Esophagus muscularis mucosa (tissue), 4 donors: ENCODE measurements around the gene AMN1. TPM values are rescaled to one million over a fixed set of nuclear protein-coding genes. Genes with fewer than 3 reads are reported as not detected.
"Not testable (repeated sequence)": the region's sequence is repeated elsewhere in the genome, so short reads cannot be mapped to it uniquely, and the experiment has no call there.

ENCODE experiments used
- DNase-seq: peaks from one replicate; pipeline ENCODE4 v3.0.0-alpha.2; 2017; ENCODE audit errors: extremely low spot score
- H3K27ac ChIP-seq, 4 donors: fragments of 200-600 bp; sonication (generic); replicated peaks in 1 of 4; 1 replicate in 3 of 4; 2 replicates in 1 of 4; pipeline ENCODE4 v1.5.1; 2016 to 2019; ENCODE audit warnings: mild to moderate bottlenecking in 1 of 4
- H3K27me3 ChIP-seq, 4 donors: fragments of 200-600 bp; sonication (generic); one replicate each; pipeline versions ENCODE4 v1.5.1 to v1.6.0; 2016 to 2019
- H3K36me3 ChIP-seq, 4 donors: fragments of 200-600 bp; sonication (generic); one replicate each; pipeline ENCODE4 v1.5.1; 2016 to 2019
- H3K4me1 ChIP-seq, 4 donors: fragments of 200-600 bp; sonication (generic); one replicate each; pipeline ENCODE4 v1.5.1; 2016 to 2019
- H3K4me3 ChIP-seq, 4 donors: fragments of 200-600 bp; sonication (generic); 1 replicate in 2 of 4; 2 replicates in 2 of 4; pipeline ENCODE4 v1.5.1; 2016 to 2019; ENCODE audit warnings: mild to moderate bottlenecking in 4 of 4, moderate library complexity in 1 of 4
- H3K9me3 ChIP-seq, 4 donors: fragments of 200-600 bp; sonication (generic); 1 replicate in 3 of 4; 2 replicates in 1 of 4; pipeline ENCODE4 v1.5.1; 2016 to 2019
- EP300 ChIP-seq: sonication (generic); formaldehyde crosslinking; IDR thresholded peaks from one replicate; pipeline ENCODE4 v1.6.1; 2017; ENCODE audit warnings: antibody characterized with exemption
- POLR2A ChIP-seq: fragments of 450-650 bp; IDR thresholded peaks from one replicate; pipeline ENCODE4 v1.6.1; 2017; ENCODE audit warnings: antibody characterized with exemption, moderate library complexity, mild to moderate bottlenecking, low read depth
- POLR2AphosphoS5 ChIP-seq, 2 donors: sonication (generic); formaldehyde crosslinking; IDR thresholded peaks; one replicate each; pipeline ENCODE4 v1.6.1; 2017; ENCODE audit warnings: antibody characterized with exemption in 2 of 2
- WGBS: methylation state at CpG from one replicate; pipeline ENCODE4 v1.1.5; 2018; 5-methylcytosine and 5-hydroxymethylcytosine counted together
- intact Hi-C: fragments of 100-400 bp; cut with DNase I; formaldehyde crosslinking; loops from one replicate; pipeline ENCODE4 v1.15.1; 2023
- total RNA-seq, 4 donors: library from RNA; depleted of rRNA; stranded (reverse); fragments of >200 nt; gene quantifications; one replicate each; pipeline versions ENCODE4 v1.1.0 to v1.2.1, GENCODE V29; 2016
- TF ChIP-seq, protein P1 (sequence below), 3 experiments: fragments of 200-600 bp in 2 of 3; fragments of 450-650 bp in 1 of 3; sonication (generic) in 2 of 3; IDR thresholded peaks; one replicate each; pipeline ENCODE4 v1.5.1; 2017 to 2019; ENCODE audit warnings: antibody characterized with exemption in 3 of 3, mild to moderate bottlenecking in 2 of 3, moderate library complexity in 1 of 3

Gene AMN1
- total RNA-seq, 4 donors from 2014 or later = 9.4 to 17.1 (median 11.1) TPM

DNA sequence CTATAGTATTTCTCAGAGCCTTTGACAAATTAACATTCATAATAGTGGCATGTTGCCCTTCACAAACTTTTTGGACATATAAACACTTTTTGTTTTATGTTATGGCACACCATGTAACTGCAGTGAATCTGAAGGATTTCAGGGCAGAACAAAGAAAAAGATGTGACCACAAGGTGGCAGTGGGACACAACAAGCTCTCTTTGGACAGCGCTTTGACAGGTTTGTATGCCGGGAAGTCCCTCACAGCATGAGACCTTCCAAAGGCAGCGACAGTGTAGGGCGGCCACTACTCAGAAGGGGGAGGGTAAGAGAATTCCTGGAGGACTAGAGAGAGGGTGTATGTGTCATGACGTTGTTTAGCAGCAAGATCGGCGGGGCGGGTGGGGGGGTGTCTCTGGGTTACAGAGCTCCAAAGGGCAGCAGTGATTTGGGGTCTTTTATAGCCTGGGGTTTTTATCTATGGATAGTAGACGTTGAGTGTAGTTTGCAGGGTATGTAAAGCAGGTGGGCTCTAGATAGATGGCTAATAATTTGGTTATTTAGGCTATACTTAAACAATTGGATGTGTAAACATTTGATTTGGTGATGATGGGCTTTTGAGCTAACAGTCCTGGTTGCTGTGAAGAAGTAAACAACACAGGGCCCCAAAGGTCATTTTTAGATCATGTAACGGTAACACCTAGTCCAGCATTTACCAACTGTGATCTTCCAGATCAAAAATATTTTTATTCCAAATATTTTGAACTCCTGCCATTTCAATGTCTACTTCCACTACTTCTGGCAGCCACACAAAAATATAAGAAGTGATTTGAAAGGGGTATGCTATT, 46.5 kb downstream of the AMN1 start:
- no peaks in the 10 kb centered on the region for H3K4me1 ChIP-seq
- no peak overlapping the region for H3K4me3 ChIP-seq
- TF ChIP-seq POLR2AphosphoS5 (IDR thresholded peaks at IDR 0.05) = no peak
- TF ChIP-seq EP300 = no peak
- TF ChIP-seq, protein P1, sequence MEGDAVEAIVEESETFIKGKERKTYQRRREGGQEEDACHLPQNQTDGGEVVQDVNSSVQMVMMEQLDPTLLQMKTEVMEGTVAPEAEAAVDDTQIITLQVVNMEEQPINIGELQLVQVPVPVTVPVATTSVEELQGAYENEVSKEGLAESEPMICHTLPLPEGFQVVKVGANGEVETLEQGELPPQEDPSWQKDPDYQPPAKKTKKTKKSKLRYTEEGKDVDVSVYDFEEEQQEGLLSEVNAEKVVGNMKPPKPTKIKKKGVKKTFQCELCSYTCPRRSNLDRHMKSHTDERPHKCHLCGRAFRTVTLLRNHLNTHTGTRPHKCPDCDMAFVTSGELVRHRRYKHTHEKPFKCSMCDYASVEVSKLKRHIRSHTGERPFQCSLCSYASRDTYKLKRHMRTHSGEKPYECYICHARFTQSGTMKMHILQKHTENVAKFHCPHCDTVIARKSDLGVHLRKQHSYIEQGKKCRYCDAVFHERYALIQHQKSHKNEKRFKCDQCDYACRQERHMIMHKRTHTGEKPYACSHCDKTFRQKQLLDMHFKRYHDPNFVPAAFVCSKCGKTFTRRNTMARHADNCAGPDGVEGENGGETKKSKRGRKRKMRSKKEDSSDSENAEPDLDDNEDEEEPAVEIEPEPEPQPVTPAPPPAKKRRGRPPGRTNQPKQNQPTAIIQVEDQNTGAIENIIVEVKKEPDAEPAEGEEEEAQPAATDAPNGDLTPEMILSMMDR (IDR thresholded peaks at IDR 0.05) = peak; percentile 20 to 44 (median 39)
- TF ChIP-seq POLR2A = no peak
- peaks cover 5 to 39% (median 24%) of the 10 kb centered on the region in 4 donors for H3K36me3 ChIP-seq
- intact Hi-C loops = no loop called here
- peaks cover 0 to 29% (median 18%) of the 10 kb centered on the region in 4 donors for H3K9me3 ChIP-seq
- no peak for DNase-seq
- H3K27ac ChIP-seq = no peak overlapping the region
- H3K27me3 ChIP-seq = no peaks in the 10 kb centered on the region
- WGBS = 68% methylated on average over 10 of the region's 10 CpGs

DNA sequence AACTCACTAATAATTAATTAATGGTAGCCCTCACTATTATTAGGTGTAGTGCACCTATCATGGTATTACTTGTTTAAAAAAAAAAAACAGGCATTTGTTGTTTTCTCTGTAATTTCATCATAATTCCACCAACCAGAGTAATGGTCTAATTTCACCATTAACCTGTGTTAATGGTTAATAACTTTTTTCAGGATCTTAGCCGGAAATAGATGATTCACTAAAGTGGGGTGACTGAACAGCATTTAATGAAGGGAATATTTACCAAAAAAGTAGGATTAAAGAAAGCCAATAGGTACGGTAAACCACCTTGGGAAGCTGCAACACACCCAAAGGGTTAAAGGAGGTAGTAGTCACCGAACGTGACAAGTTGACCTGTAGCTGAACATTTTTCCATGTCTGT, 56.3 kb downstream of the AMN1 start:
- Histone ChIP-seq H3K27ac (no peak overlapping the region), H3K36me3 (peaks cover 0 to 32% (median 13%) of the 10 kb centered on the region in 4 donors), H3K9me3 (peaks cover 0 to 8% (median 3%) of the 10 kb centered on the region in 4 donors), H3K4me3 (no peak overlapping the region), H3K4me1 (no peaks in the 10 kb centered on the region), H3K27me3 (no peaks in the 10 kb centered on the region)
- WGBS = 96% methylated on average over 4 of the region's 4 CpGs
- intact Hi-C loops = no loop called here
- no peak for TF ChIP-seq EP300
- TF ChIP-seq, protein P1 (IDR thresholded peaks at IDR 0.05) = no peak
- no peak for TF ChIP-seq POLR2AphosphoS5 (IDR thresholded peaks at IDR 0.05)
- no peak for TF ChIP-seq POLR2A
- DNase-seq = no peak

DNA sequence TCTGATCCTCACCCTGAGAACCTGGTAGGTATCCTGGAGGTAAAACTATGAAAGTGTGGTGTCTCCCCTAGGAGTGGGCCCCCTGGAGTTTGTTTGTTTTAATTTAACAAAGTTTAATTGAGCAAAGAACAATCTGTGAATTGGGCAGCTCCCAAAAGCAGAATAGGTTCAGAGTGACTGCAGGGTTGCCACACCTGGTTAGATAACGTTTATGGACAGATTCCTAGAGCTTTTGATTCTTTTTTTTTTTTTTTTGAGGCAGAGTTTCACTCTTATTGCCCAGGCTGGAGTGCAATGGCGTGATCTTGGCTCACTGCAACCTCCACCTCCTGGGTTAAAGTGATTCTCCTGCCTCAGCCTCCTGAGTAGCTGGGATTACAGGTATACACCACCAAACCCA, 59.2 kb downstream of the AMN1 start:
- H3K27ac ChIP-seq, H3K9me3 ChIP-seq, H3K27me3 ChIP-seq, H3K4me1 ChIP-seq, DNase-seq, H3K4me3 ChIP-seq, intact Hi-C loops: not testable (repeated sequence)
- 85% methylated on average over 2 of the region's 2 CpGs for WGBS
- H3K36me3 ChIP-seq = peaks cover 0 to 36% (median 13%) of the 10 kb centered on the region in 4 donors

DNA sequence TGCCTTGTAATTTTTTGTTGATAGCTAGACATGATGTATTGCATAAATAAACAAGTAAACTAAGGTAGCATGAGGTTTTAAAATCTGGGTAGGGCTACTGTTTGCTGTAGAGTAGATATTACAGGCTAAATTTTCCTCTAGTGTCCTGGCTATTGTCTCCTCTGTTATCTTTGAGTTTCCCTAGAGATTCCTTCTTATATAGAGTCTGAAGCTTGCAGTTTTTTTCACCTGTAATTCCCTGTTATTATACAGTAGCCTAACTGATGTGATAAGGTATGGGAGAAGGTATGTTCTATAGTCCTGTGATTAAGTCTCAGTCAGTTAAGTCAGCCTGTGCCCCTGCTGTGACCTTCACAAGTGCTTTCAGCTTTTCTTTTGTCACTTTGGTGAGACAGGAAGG, 59.8 kb downstream of the AMN1 start:
- Histone ChIP-seq H3K4me1 (no peaks in the 10 kb centered on the region), H3K27ac (no peak overlapping the region), H3K36me3 (peaks cover 0 to 36% (median 13%) of the 10 kb centered on the region in 4 donors), H3K27me3 (no peaks in the 10 kb centered on the region), H3K4me3 (no peak overlapping the region), H3K9me3 (peaks cover 0 to 8% (median 3%) of the 10 kb centered on the region in 4 donors)
- intact Hi-C loops = no loop called here
- no peak for TF ChIP-seq EP300
- TF ChIP-seq POLR2AphosphoS5 (IDR thresholded peaks at IDR 0.05) = no peak
- TF ChIP-seq POLR2A = no peak
- TF ChIP-seq, protein P1 (IDR thresholded peaks at IDR 0.05) = no peak
- DNase-seq = no peak

DNA sequence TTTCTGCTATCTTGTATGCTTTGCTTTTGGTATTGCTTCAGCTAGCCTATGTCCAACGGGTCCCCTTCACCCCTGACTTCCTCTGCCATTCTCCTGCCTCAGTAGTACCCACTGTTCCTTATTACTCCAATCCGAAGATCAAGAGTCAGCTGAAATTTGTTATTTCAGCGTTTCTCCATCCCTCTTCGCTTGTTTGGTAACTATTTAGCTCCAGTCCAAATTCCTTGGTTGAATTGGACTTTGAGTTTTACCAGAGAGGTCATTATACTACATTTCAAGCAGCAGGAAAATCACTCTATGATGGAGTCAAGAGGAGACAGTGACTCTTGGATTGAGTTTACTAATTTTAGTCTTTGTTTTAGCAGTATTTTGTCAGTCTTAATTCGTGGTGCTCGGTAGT, 64.8 kb downstream of the AMN1 start:
- peaks cover 0 to 33% (median 6%) of the 10 kb centered on the region in 4 donors for H3K36me3 ChIP-seq
- H3K27ac ChIP-seq = no peak overlapping the region
- DNase-seq = no peak
- intact Hi-C loops = no loop called here
- TF ChIP-seq POLR2A (no peak), EP300 (no peak), POLR2AphosphoS5 (IDR thresholded peaks at IDR 0.05) (no peak)
- TF ChIP-seq, protein P1 (IDR thresholded peaks at IDR 0.05) = no peak
- H3K9me3 ChIP-seq = peaks cover 0 to 4% (median 1%) of the 10 kb centered on the region in 4 donors
- H3K4me3 ChIP-seq = no peak overlapping the region
- 89% methylated on average over 6 of the region's 6 CpGs for WGBS
- peaks cover 5 to 11% (median 8%) of the 10 kb centered on the region in 4 donors for H3K4me1 ChIP-seq
- H3K27me3 ChIP-seq = no peaks in the 10 kb centered on the region
